ENCODE data around the gene ICAM5.
"Not testable (repeated sequence)": the region's sequence is repeated elsewhere in the genome, so short reads cannot be mapped to it uniquely, and the experiment has no call there.

DNA sequence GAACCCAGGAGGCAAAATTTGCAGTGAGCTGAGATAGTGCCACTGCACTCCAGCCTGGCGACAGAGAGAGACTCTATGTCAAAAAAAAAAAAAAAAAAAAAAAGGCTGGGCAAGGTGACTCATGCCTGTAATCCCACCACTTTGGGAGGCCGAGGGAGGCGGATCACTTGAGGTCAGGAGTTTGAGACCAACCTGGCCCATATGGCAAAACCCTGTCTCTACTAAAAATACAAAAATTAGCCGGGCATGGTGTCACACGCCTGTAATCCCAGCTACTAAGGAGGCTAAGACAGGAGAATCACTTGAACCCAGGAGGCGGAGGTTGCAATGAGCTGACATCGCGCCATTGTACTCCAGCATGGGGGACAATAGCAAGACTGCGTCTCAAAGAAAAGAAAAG lies 47.0 kb downstream of the ICAM5 start:
- not testable (repeated sequence) for TF ChIP-seq JUND (IDR thresholded peaks at IDR 0.05; ENCODE audit: borderline replicate concordance, low read depth, low read length); JUND (tag; IDR thresholded peaks at IDR 0.05; ENCODE audit: borderline replicate concordance, low read depth, low read length); NRF1 (conservative IDR thresholded peaks at IDR 0.05 in 1 of 2, IDR thresholded peaks at IDR 0.05 in 1 of 2); POU5F1 (IDR thresholded peaks at IDR 0.05; ENCODE audit: borderline replicate concordance, low read depth, low read length, partially characterized antibody); CREB1 (IDR thresholded peaks at IDR 0.05); CREB1 (CRISPR knock-in tag; IDR thresholded peaks at IDR 0.05); GABPA (tag; conservative IDR thresholded peaks at IDR 0.05; ENCODE audit: low read depth); MED1 (CRISPR knock-in tag; IDR thresholded peaks at IDR 0.05; ENCODE audit: borderline replicate concordance); CBX8 (IDR thresholded peaks at IDR 0.05; ENCODE audit: borderline replicate concordance, extremely low read depth, low read depth, low read length, poor library complexity, severe bottlenecking); POLR2AphosphoS5 (IDR thresholded peaks at IDR 0.05; ENCODE audit: control insufficient read depth, insufficient read depth, low read depth, low read length)
- TF ChIP-seq, protein P1, sequence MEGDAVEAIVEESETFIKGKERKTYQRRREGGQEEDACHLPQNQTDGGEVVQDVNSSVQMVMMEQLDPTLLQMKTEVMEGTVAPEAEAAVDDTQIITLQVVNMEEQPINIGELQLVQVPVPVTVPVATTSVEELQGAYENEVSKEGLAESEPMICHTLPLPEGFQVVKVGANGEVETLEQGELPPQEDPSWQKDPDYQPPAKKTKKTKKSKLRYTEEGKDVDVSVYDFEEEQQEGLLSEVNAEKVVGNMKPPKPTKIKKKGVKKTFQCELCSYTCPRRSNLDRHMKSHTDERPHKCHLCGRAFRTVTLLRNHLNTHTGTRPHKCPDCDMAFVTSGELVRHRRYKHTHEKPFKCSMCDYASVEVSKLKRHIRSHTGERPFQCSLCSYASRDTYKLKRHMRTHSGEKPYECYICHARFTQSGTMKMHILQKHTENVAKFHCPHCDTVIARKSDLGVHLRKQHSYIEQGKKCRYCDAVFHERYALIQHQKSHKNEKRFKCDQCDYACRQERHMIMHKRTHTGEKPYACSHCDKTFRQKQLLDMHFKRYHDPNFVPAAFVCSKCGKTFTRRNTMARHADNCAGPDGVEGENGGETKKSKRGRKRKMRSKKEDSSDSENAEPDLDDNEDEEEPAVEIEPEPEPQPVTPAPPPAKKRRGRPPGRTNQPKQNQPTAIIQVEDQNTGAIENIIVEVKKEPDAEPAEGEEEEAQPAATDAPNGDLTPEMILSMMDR (IDR thresholded peaks at IDR 0.05 in 2 of 3, conservative IDR thresholded peaks at IDR 0.05 in 1 of 3; ENCODE audit: insufficient read depth in 2 of 3, low read depth in 1 of 3, low read length in 3 of 3): not testable (repeated sequence)
- TF ChIP-seq, protein P2, sequence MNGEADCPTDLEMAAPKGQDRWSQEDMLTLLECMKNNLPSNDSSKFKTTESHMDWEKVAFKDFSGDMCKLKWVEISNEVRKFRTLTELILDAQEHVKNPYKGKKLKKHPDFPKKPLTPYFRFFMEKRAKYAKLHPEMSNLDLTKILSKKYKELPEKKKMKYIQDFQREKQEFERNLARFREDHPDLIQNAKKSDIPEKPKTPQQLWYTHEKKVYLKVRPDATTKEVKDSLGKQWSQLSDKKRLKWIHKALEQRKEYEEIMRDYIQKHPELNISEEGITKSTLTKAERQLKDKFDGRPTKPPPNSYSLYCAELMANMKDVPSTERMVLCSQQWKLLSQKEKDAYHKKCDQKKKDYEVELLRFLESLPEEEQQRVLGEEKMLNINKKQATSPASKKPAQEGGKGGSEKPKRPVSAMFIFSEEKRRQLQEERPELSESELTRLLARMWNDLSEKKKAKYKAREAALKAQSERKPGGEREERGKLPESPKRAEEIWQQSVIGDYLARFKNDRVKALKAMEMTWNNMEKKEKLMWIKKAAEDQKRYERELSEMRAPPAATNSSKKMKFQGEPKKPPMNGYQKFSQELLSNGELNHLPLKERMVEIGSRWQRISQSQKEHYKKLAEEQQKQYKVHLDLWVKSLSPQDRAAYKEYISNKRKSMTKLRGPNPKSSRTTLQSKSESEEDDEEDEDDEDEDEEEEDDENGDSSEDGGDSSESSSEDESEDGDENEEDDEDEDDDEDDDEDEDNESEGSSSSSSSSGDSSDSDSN (IDR thresholded peaks at IDR 0.05; ENCODE audit: borderline replicate concordance in 1 of 2, low read depth in 2 of 2, low read length in 2 of 2): not testable (repeated sequence)
- TF ChIP-seq, protein P3, sequence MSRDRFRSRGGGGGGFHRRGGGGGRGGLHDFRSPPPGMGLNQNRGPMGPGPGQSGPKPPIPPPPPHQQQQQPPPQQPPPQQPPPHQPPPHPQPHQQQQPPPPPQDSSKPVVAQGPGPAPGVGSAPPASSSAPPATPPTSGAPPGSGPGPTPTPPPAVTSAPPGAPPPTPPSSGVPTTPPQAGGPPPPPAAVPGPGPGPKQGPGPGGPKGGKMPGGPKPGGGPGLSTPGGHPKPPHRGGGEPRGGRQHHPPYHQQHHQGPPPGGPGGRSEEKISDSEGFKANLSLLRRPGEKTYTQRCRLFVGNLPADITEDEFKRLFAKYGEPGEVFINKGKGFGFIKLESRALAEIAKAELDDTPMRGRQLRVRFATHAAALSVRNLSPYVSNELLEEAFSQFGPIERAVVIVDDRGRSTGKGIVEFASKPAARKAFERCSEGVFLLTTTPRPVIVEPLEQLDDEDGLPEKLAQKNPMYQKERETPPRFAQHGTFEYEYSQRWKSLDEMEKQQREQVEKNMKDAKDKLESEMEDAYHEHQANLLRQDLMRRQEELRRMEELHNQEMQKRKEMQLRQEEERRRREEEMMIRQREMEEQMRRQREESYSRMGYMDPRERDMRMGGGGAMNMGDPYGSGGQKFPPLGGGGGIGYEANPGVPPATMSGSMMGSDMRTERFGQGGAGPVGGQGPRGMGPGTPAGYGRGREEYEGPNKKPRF (IDR thresholded peaks at IDR 0.05; ENCODE audit: low read depth, low read length): not testable (repeated sequence)

All from K562 (cell line).